ENCODE data around the gene SUV39H1. TPM values are rescaled to one million over a fixed set of nuclear protein-coding genes. Genes with fewer than 3 reads are reported as not detected.
"Not testable (repeated sequence)": the region's sequence is repeated elsewhere in the genome, so short reads cannot be mapped to it uniquely, and the experiment has no call there.

SUV39H1 gene
- total RNA-seq, 1 experiment from 2014 or later, result 17.6 TPM

GRCh38 chrX:48676893-48677270 is 19.7 kb upstream of the SUV39H1 start:
- Histone ChIP-seq H3K27ac (peak overlapping the region; percentile 60; the same call in 1 of the 2 replicates), H3K4me3 (peak overlapping the region; percentile 88), H3K27me3 (replicated peaks) (no peaks in the 10 kb centered on the region), H3K36me3 (peaks cover 6% of the 10 kb centered on the region; the same call in 1 of the 2 replicates), H3K4me1 (replicated peaks) (0 out of 2 replicates have a peak, but pooled peaks cover 3% of the 10 kb centered on the region), H3K9me3 (replicated peaks) (no peaks in the 10 kb centered on the region)
- no peak for DNase-seq (ENCODE audit: low read depth in 1 of 2, low spot score in 2 of 2)

GRCh38 chrX:48677516-48677915 is 19.0 kb upstream of the SUV39H1 start:
- DNase-seq (ENCODE audit: low read depth in 1 of 2, low spot score in 2 of 2), result no peak
- Histone ChIP-seq H3K9me3 (replicated peaks) (no peaks in the 10 kb centered on the region), H3K4me1 (replicated peaks) (0 out of 2 replicates have a peak, but pooled peaks cover 3% of the 10 kb centered on the region), H3K36me3 (peaks cover 6% of the 10 kb centered on the region; the same call in 1 of the 2 replicates), H3K27ac (no peak overlapping the region), H3K4me3 (no peak overlapping the region), H3K27me3 (replicated peaks) (no peaks in the 10 kb centered on the region)

- not testable (repeated sequence) for DNase-seq (ENCODE audit: low read depth in 1 of 2, low spot score in 2 of 2); H3K36me3 ChIP-seq
These were observed 16.1 kb upstream of the SUV39H1 start for GRCh38 chrX:48680467-48680866.

GRCh38 chrX:48680925-48681324 is 15.6 kb upstream of the SUV39H1 start:
- H3K27ac ChIP-seq; H3K4me3 ChIP-seq; DNase-seq (ENCODE audit: low read depth in 1 of 2, low spot score in 2 of 2); H3K4me1 ChIP-seq (replicated peaks); H3K36me3 ChIP-seq; H3K27me3 ChIP-seq (replicated peaks); H3K9me3 ChIP-seq (replicated peaks): not testable (repeated sequence)

More at GRCh38 chrX:48680467-48680866, 16.1 kb upstream of the SUV39H1 start:
- H3K4me1 ChIP-seq (replicated peaks); H3K27me3 ChIP-seq (replicated peaks); H3K9me3 ChIP-seq (replicated peaks); H3K27ac ChIP-seq; H3K4me3 ChIP-seq: not testable (repeated sequence)

GRCh38 chrX:48681539-48682183 is 14.9 kb upstream of the SUV39H1 start:
- no peak for DNase-seq (ENCODE audit: low read depth in 1 of 2, low spot score in 2 of 2)
- Histone ChIP-seq H3K36me3 (peaks cover 3% of the 10 kb centered on the region; the same call in 1 of the 2 replicates), H3K9me3 (replicated peaks) (no peaks in the 10 kb centered on the region), H3K4me3 (no peak overlapping the region), H3K27me3 (replicated peaks) (no peaks in the 10 kb centered on the region), H3K27ac (no peak overlapping the region), H3K4me1 (replicated peaks) (no peaks in the 10 kb centered on the region)

GRCh38 chrX:48682795-48683194 is 13.7 kb upstream of the SUV39H1 start:
- not testable (repeated sequence) for H3K36me3 ChIP-seq; H3K4me3 ChIP-seq; H3K9me3 ChIP-seq (replicated peaks); H3K27ac ChIP-seq; H3K4me1 ChIP-seq (replicated peaks); H3K27me3 ChIP-seq (replicated peaks); DNase-seq (ENCODE audit: low read depth in 1 of 2, low spot score in 2 of 2)

GRCh38 chrX:48683411-48683982 is 13.0 kb upstream of the SUV39H1 start, which contains the start of gene WAS:
Gene WAS (plus strand): TSS chrX:48683799. CDS start chrX:48683854, 55 bp downstream.
- Histone ChIP-seq H3K9me3 (replicated peaks) (no peaks in the 10 kb centered on the region), H3K4me1 (replicated peaks) (no peaks in the 10 kb centered on the region), H3K27me3 (replicated peaks) (no peaks in the 10 kb centered on the region), H3K36me3 (no peaks in the 10 kb centered on the region), H3K27ac (no peak within 1 kb of the TSS), H3K4me3 (no peak within 1 kb of the TSS)
- no peak for DNase-seq (ENCODE audit: low read depth in 1 of 2, low spot score in 2 of 2)

- H3K4me3 ChIP-seq, result no peak overlapping the region
- no peaks in the 10 kb centered on the region for H3K36me3 ChIP-seq
- no peak overlapping the region for H3K27ac ChIP-seq
- no peaks in the 10 kb centered on the region for H3K9me3 ChIP-seq (replicated peaks)
- no peaks in the 10 kb centered on the region for H3K4me1 ChIP-seq (replicated peaks)
- H3K27me3 ChIP-seq (replicated peaks), result no peaks in the 10 kb centered on the region
- no peak for DNase-seq (ENCODE audit: low read depth in 1 of 2, low spot score in 2 of 2)
These were observed 12.4 kb upstream of the SUV39H1 start for GRCh38 chrX:48684134-48684533.

- DNase-seq (ENCODE audit: low read depth in 1 of 2, low spot score in 2 of 2), result no peak
These were observed 11.1 kb upstream of the SUV39H1 start for GRCh38 chrX:48685416-48685815.

GRCh38 chrX:48688531-48689150 is 7.9 kb upstream of the SUV39H1 start:
- Histone ChIP-seq H3K4me3 (no peak overlapping the region), H3K27ac (no peak overlapping the region), H3K4me1 (replicated peaks) (no peaks in the 10 kb centered on the region), H3K9me3 (replicated peaks) (no peaks in the 10 kb centered on the region), H3K27me3 (replicated peaks) (no peaks in the 10 kb centered on the region), H3K36me3 (no peaks in the 10 kb centered on the region)
- no peak for DNase-seq (ENCODE audit: low read depth in 1 of 2, low spot score in 2 of 2)

More at GRCh38 chrX:48685416-48685815, 11.1 kb upstream of the SUV39H1 start:
- no peak overlapping the region for H3K27ac ChIP-seq
- H3K9me3 ChIP-seq (replicated peaks), result no peaks in the 10 kb centered on the region
- H3K4me3 ChIP-seq, result no peak overlapping the region
- H3K27me3 ChIP-seq (replicated peaks), result no peaks in the 10 kb centered on the region
- no peaks in the 10 kb centered on the region for H3K4me1 ChIP-seq (replicated peaks)
- H3K36me3 ChIP-seq, result no peaks in the 10 kb centered on the region

GRCh38 chrX:48689208-48689920 is 7.2 kb upstream of the SUV39H1 start:
- Histone ChIP-seq H3K9me3 (replicated peaks) (no peaks in the 10 kb centered on the region), H3K4me1 (replicated peaks) (no peaks in the 10 kb centered on the region), H3K27ac (no peak overlapping the region), H3K36me3 (no peaks in the 10 kb centered on the region), H3K27me3 (replicated peaks) (no peaks in the 10 kb centered on the region), H3K4me3 (no peak overlapping the region)
- no peak for DNase-seq (ENCODE audit: low read depth in 1 of 2, low spot score in 2 of 2)

GRCh38 chrX:48691746-48692145 is 4.8 kb upstream of the SUV39H1 start:
- H3K4me1 ChIP-seq (replicated peaks), result peaks cover 15% of the 10 kb centered on the region
- H3K27me3 ChIP-seq (replicated peaks); H3K4me3 ChIP-seq; H3K36me3 ChIP-seq; H3K27ac ChIP-seq; DNase-seq (ENCODE audit: low read depth in 1 of 2, low spot score in 2 of 2); H3K9me3 ChIP-seq (replicated peaks): not testable (repeated sequence)

GRCh38 chrX:48694776-48695533 is 1.6 kb upstream of the SUV39H1 start:
- Histone ChIP-seq H3K9me3 (replicated peaks) (no peaks in the 10 kb centered on the region), H3K27me3 (replicated peaks) (no peaks in the 10 kb centered on the region), H3K4me1 (replicated peaks) (peaks cover 15% of the 10 kb centered on the region), H3K27ac (peak overlapping the region; percentile 21; the same call in 1 of the 2 replicates), H3K36me3 (peaks cover 16% of the 10 kb centered on the region), H3K4me3 (no peak overlapping the region)
- peak in 1 of 2 experiments; percentile 10 for DNase-seq (ENCODE audit: low read depth in 1 of 2, low spot score in 2 of 2)

Measured in SJSA1 (cell line).